WERI-Rb-1 (cell line): ENCODE data around the gene DDRGK1.
"Not testable (repeated sequence)": the region's sequence is repeated elsewhere in the genome, so short reads cannot be mapped to it uniquely, and the experiment has no call there.

ENCODE experiments used
- DNase-seq: peaks from one replicate; pipeline ENCODE4 v3.0.0-alpha.2; 2020
- H3K27ac ChIP-seq: fragments of 250-450 bp; sonication (Bioruptor Pico); 2 replicates; pipeline ENCODE4 v1.5.1; 2020; ENCODE audit warnings: mild to moderate bottlenecking, moderate library complexity
- H3K27me3 ChIP-seq: fragments of 250-450 bp; sonication (Bioruptor Pico); 2 replicates; pipeline ENCODE4 v1.5.1; 2021; ENCODE audit warnings: mild to moderate bottlenecking, low read depth, moderate library complexity; ENCODE audit not compliant: insufficient read depth, severe bottlenecking
- H3K36me3 ChIP-seq: fragments of 250-450 bp; sonication (Bioruptor Pico); 2 replicates; pipeline ENCODE4 v1.5.1; 2020; ENCODE audit warnings: mild to moderate bottlenecking, moderate library complexity
- H3K4me3 ChIP-seq: 2 replicates; pipeline ENCODE4 v1.5.1; 2011; ENCODE audit warnings: low read depth, mild to moderate bottlenecking, control low read depth, low read length
- H3K9me3 ChIP-seq: fragments of 250-450 bp; sonication (Bioruptor Pico); 2 replicates; pipeline ENCODE4 v1.5.1; 2021; ENCODE audit warnings: mild to moderate bottlenecking, moderate library complexity; ENCODE audit not compliant: severe bottlenecking
- TF ChIP-seq, protein P1 (sequence below): IDR thresholded peaks from 2 replicates; pipeline ENCODE4 v1.5.1; 2011; ENCODE audit warnings: low read depth, mild to moderate bottlenecking, control low read depth, inconsistent platforms, low read length

Gene DDRGK1

DNA sequence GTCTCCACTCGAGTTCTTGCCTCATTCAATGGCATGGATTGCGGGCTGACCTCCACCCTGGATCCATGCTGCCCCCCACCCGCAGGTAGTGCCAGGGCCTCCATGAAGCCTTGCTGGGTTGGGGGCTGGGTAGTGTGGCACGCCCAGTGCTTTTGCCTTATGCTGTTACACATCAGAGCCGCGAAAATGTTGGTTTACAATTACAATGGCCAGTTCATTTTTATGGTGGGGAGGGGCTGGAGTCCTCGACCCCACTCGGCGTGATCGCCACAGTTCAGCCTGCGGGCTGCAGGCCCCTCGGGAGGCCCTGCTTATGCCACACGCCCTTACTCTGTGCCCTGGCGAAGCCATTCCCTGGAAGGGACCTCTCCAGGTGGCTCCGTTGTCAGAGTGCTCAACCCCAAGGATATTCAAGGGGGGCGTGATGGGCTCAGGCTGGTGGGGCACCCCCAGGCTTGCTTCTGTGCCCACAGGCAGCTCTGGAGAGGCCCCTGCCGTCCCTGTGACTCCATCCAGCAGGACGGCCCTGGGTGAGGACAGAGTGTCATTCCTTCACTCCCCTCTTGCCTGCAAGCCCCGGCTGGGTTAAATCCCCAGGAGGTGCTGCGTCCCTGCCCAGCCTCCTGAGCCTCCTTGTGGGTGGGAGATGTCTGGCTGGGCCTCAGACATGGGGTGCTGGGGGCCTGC lies 19.7 kb upstream of the DDRGK1 start:
- no peak for DNase-seq
- Histone ChIP-seq H3K36me3 (peaks cover 10% of the 10 kb centered on the region), H3K27me3 (no peaks in the 10 kb centered on the region), H3K27ac (no peak overlapping the region), H3K9me3 (no peaks in the 10 kb centered on the region), H3K4me3 (no peak overlapping the region)
- TF ChIP-seq, protein P1, sequence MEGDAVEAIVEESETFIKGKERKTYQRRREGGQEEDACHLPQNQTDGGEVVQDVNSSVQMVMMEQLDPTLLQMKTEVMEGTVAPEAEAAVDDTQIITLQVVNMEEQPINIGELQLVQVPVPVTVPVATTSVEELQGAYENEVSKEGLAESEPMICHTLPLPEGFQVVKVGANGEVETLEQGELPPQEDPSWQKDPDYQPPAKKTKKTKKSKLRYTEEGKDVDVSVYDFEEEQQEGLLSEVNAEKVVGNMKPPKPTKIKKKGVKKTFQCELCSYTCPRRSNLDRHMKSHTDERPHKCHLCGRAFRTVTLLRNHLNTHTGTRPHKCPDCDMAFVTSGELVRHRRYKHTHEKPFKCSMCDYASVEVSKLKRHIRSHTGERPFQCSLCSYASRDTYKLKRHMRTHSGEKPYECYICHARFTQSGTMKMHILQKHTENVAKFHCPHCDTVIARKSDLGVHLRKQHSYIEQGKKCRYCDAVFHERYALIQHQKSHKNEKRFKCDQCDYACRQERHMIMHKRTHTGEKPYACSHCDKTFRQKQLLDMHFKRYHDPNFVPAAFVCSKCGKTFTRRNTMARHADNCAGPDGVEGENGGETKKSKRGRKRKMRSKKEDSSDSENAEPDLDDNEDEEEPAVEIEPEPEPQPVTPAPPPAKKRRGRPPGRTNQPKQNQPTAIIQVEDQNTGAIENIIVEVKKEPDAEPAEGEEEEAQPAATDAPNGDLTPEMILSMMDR: no peak

DNA sequence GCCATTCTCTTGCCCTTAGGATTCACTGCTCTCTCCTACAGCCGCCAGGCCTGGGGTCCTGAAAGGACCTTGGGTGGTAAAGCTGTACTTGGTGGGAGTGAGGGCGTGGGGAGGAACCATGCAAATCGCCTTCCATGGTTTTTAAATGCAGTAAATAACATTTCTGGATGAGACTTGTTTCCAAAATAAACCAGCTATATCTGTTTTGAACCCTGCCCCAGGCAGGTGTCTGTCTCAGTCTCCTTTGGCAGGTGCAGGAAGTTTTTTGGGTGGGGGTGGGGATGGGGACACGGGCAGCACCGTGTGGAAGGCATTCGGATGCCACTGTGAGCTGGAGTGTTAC lies 19.1 kb upstream of the DDRGK1 start:
- Histone ChIP-seq H3K27me3 (no peaks in the 10 kb centered on the region), H3K27ac (no peak overlapping the region), H3K36me3 (peaks cover 10% of the 10 kb centered on the region), H3K4me3 (no peak overlapping the region), H3K9me3 (no peaks in the 10 kb centered on the region)
- DNase-seq: no peak
- TF ChIP-seq, protein P1: no peak

DNA sequence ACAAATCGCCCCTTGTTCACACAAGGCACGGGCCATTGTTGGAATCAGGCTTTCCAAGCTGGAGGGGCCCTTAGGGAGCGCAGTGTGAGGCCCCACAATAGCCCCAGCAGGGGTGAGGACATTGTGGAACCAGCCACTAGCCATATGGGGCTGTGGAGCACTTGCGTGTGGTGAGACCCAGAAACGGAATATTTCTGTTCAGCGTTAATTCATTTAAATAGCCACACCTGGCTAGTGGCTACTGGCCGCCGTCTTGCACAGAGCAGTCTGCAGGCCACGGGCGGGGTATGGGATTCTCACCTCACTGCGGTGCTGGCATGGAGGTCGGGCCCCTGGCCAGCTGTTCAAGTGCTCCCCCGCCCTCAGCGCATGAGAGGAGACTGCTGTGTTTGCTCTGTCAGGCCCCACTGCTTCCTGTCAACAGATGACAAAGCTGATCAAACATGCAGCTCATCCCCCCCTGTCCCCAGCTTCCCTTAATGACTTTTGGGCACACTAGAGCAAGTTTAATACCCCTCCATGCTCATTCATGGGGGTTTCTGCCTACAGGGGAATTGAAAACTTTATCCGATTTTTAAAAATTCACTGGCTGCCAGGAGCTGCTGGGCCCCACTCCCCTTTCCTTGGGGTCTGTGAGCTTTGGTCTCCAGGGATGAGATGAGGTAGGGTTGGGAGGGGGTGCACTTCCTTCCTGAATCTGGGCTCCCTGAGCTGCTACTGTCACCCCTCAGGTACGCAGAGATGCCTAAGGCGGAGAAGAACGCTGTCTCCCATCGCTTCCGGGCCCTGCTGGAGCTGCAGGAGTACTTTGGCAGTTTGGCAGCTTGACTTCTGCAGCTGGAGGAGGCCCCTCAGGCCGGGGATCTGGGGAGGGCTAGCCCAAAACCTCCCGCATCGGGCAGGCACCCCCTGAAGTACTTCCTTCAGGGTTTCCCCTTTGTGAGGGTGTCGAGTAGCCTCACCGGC lies 18.4 kb upstream of the DDRGK1 start:
- Histone ChIP-seq H3K9me3 (no peaks in the 10 kb centered on the region), H3K36me3 (peaks cover 12% of the 10 kb centered on the region), H3K27me3 (no peaks in the 10 kb centered on the region), H3K4me3 (no peak overlapping the region), H3K27ac (0 out of 2 replicates have a peak overlapping the region, but pooled peaks have one; percentile 36)
- peak; percentile 81 for DNase-seq
- TF ChIP-seq, protein P1: no peak

DNA sequence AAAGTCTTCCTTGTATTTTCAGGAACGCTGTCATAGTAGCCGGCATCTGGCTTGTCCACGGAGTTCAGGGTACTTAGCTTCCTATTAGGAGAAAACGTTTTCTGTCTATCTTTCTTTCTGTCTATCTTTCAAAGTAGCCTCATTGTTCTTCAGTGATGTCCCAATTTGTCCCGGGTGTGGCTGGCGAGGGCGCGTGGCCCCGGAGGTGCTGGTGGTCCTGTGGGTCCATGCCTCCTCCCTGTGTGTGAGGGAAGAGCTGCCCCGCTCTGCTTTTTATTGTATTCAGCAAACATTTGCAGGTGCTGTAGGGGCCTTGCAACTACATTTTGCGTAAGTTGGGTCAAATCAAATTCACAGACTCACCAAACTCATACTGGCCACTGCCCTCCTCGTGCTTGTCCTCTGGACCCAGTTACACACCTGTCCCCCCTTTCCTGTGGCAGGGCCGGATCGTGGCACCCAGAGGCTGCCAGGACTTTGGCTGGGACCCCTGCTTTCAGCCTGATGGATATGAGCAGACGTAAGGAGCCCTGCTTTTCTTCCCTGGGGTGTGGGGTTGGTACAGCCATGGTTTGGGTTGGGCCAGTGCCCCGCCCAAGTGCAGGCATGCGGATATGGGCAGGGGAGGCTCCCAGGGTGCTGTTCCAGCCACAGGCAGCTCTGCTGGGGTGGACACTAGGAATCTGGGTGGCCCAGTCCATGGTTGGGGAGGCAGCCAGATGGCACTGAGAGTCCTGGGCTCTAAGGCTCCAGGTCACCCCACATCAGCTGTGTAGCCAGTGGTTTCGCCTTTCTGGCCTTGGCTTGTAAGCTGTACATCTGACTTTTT lies 17.1 kb upstream of the DDRGK1 start:
- no peak for DNase-seq
- H3K4me3 ChIP-seq: no peak overlapping the region
- H3K9me3 ChIP-seq: no peaks in the 10 kb centered on the region
- H3K27ac ChIP-seq: no peak overlapping the region
- TF ChIP-seq, protein P1: no peak
- H3K27me3 ChIP-seq: no peaks in the 10 kb centered on the region
- H3K36me3 ChIP-seq: peaks cover 19% of the 10 kb centered on the region

DNA sequence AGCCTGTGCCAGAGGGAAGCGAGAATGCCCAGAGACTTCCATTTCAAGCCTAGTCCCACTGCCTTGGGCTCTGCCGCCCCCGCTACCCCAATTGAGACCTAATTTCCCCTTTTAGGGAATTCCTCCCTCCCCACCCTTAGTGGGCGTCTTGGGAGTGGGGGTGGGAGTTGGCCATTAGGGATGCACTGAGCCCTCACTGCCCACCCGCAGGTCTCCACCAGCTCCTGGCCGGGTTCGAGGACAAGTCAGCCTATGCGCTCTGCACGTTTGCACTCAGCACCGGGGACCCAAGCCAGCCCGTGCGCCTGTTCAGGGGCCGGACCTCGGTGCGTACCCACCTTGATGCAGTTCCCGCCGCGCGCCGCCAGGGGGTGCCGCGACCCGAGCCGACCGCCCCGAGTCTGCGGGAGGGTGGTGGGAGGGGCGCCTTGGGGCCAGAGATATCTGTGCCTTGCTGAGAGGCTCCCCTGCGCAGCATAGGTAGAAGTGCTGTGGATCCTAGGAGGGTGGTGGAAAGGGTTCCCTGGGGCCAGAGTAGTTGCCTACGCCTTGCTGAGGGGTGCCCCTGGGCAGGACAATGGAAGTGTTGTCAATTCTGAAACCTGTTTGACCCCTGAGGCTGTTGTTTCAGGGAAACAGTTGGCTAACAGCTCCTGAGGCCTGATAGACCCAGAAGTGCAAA lies 14.0 kb upstream of the DDRGK1 start:
- DNase-seq: peak; percentile 77
- TF ChIP-seq, protein P1: peak; percentile 87
- no peaks in the 10 kb centered on the region for H3K9me3 ChIP-seq
- H3K36me3 ChIP-seq: peaks cover 29% of the 10 kb centered on the region
- no peak overlapping the region for H3K4me3 ChIP-seq
- no peaks in the 10 kb centered on the region for H3K27me3 ChIP-seq
- no peak overlapping the region for H3K27ac ChIP-seq

DNA sequence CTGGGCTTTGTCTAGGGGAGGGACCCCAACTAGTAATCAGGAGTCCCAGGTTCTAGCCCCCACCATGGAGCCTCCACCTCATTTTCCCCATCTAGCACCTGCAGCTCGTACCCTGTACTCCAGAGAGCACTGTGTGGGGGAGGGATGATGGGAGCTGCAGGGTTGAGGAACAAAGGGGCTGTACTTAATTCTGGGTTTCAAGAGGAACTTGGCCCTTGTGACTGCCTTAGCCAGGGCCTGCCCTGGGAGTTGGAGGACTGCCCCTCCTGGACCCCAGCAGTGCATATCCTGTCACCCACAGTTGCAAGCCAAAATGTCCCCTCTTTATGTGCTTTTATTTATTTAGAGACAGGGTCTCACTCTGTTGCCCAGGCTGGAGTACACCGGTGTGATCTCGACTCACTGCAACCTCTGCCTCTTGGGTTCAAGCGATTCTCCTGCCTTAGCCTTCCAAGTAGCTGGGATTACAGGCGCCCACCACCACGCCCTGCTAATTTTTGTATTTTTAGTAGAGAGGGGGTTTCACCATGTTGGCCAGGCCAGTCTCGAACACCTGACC lies 11.0 kb upstream of the DDRGK1 start:
- H3K9me3 ChIP-seq, H3K27ac ChIP-seq, H3K4me3 ChIP-seq, DNase-seq, H3K27me3 ChIP-seq: not testable (repeated sequence)
- peaks cover 27% of the 10 kb centered on the region for H3K36me3 ChIP-seq
